Neuronal stem cell (in vitro differentiated cells): Measurements from ENCODE around the gene THRSP.
A peak's percentile ranks its signal among the peaks of the same experiment; 100 is the strongest.

Experiments
- DNase-seq: peaks from one replicate; pipeline ENCODE4 v3.0.0-alpha.2; 2013; ENCODE audit warnings: low spot score
- H2AFZ ChIP-seq: one replicate; pipeline ENCODE4 v1.6.1; 2013; ENCODE audit warnings: mild to moderate bottlenecking, low read length, inconsistent platforms
- H2AK5ac ChIP-seq: 2 replicates; pipeline ENCODE4 v1.6.1; 2013; ENCODE audit warnings: low read depth, mild to moderate bottlenecking, inconsistent platforms, low read length, moderate library complexity, mixed read lengths
- H2BK120ac ChIP-seq: 2 replicates; pipeline ENCODE4 v1.6.1; 2013; ENCODE audit warnings: low read depth, mild to moderate bottlenecking, inconsistent platforms, low read length, moderate library complexity, mixed read lengths
- H2BK12ac ChIP-seq: one replicate; pipeline ENCODE4 v1.6.1; 2013; ENCODE audit warnings: low read length, inconsistent platforms
- H2BK15ac ChIP-seq: 2 replicates; pipeline ENCODE4 v1.6.1; 2013; ENCODE audit warnings: mild to moderate bottlenecking, low read length, inconsistent platforms, mixed read lengths
- H2BK5ac ChIP-seq: one replicate; pipeline ENCODE4 v1.6.1; 2013; ENCODE audit warnings: inconsistent platforms, mild to moderate bottlenecking, low read length, moderate library complexity
- H3K14ac ChIP-seq: one replicate; pipeline ENCODE4 v1.6.1; 2013; ENCODE audit warnings: low read length, inconsistent platforms
- H3K18ac ChIP-seq: 2 replicates; pipeline ENCODE4 v1.6.1; 2013; ENCODE audit warnings: low read length, inconsistent platforms
- H3K23ac ChIP-seq: 2 replicates; pipeline ENCODE4 v1.6.1; 2013; ENCODE audit warnings: low read depth, mild to moderate bottlenecking, mixed read lengths, low read length, inconsistent platforms; ENCODE audit not compliant: poor library complexity
- H3K27ac ChIP-seq: replicated peaks from 3 replicates; pipeline ENCODE4 v1.5.1; 2013; ENCODE audit warnings: low read length, inconsistent platforms
- H3K27me3 ChIP-seq, 3 experiments: 2 replicates each; pipeline ENCODE4 v1.6.1; 2013; ENCODE audit warnings: low read length in 3 of 3, mild to moderate bottlenecking in 2 of 3, inconsistent platforms in 1 of 3, low read depth in 1 of 3, mixed read lengths in 1 of 3, moderate library complexity in 1 of 3; ENCODE audit not compliant: control insufficient read depth in 3 of 3, insufficient read depth in 3 of 3
- H3K36me3 ChIP-seq, 2 donors: replicated peaks in 1 of 2; 2 replicates each; pipeline ENCODE4 v1.6.1; 2013; ENCODE audit warnings: low read length in 2 of 2; ENCODE audit not compliant: control insufficient read depth in 2 of 2, insufficient read depth in 2 of 2
- H3K4ac ChIP-seq: 2 replicates; pipeline ENCODE4 v1.6.1; 2013; ENCODE audit warnings: inconsistent platforms, mild to moderate bottlenecking, low read length, moderate library complexity
- H3K4me1 ChIP-seq, 2 donors: 1 replicate in 1 of 2; 2 replicates in 1 of 2; pipeline ENCODE4 v1.6.1; 2013; ENCODE audit warnings: low read length in 2 of 2, low read depth in 1 of 2; ENCODE audit not compliant: control insufficient read depth in 2 of 2, insufficient read depth in 1 of 2
- H3K4me2 ChIP-seq: one replicate; pipeline ENCODE4 v1.6.1; 2013; ENCODE audit warnings: mild to moderate bottlenecking, low read length, inconsistent platforms; ENCODE audit not compliant: insufficient read depth, poor library complexity, severe bottlenecking
- H3K4me3 ChIP-seq, 2 donors: 2 replicates each; pipeline ENCODE4 v1.5.1; 2013; ENCODE audit warnings: low read length in 2 of 2, mild to moderate bottlenecking in 2 of 2, inconsistent platforms in 1 of 2, moderate library complexity in 1 of 2
- H3K79me1 ChIP-seq: one replicate; pipeline ENCODE4 v1.6.1; 2013; ENCODE audit warnings: low read depth, mild to moderate bottlenecking, inconsistent platforms, low read length, moderate library complexity
- H3K9ac ChIP-seq: one replicate; pipeline ENCODE4 v1.6.1; 2013; ENCODE audit warnings: mild to moderate bottlenecking, low read depth, low read length, inconsistent platforms; ENCODE audit not compliant: poor library complexity
- H3K9me3 ChIP-seq, 2 donors: replicated peaks in 1 of 2; 2 replicates each; pipeline versions ENCODE3 to v1.6.1; 2013; ENCODE audit warnings: low read length in 2 of 2, mild to moderate bottlenecking in 2 of 2, inconsistent platforms in 1 of 2, low read depth in 1 of 2, mixed read lengths in 1 of 2, moderate library complexity in 1 of 2; ENCODE audit not compliant: control insufficient read depth in 2 of 2, insufficient read depth in 1 of 2
- H4K8ac ChIP-seq: one replicate; pipeline ENCODE4 v1.6.1; 2013; ENCODE audit warnings: low read depth, mild to moderate bottlenecking, inconsistent platforms, low read length, moderate library complexity
- H4K91ac ChIP-seq: one replicate; pipeline ENCODE4 v1.6.1; 2013; ENCODE audit warnings: low read length, low read depth, mild to moderate bottlenecking, inconsistent platforms; ENCODE audit not compliant: poor library complexity
- WGBS, 2 donors: extraction: QIAGEN DNeasy Blood & Tissue Kit; methylation state at CpG; one replicate each; pipeline ENCODE4 v1.1.7; 2013; ENCODE audit warnings: missing lambda C conversion rate in 2 of 2, mixed read lengths in 1 of 2; ENCODE audit not compliant: insufficient read length in 2 of 2, insufficient replicate concordance in 1 of 2; ENCODE audit errors: extremely low coverage in 2 of 2; 5-methylcytosine and 5-hydroxymethylcytosine counted together

THRSP gene

DNA sequence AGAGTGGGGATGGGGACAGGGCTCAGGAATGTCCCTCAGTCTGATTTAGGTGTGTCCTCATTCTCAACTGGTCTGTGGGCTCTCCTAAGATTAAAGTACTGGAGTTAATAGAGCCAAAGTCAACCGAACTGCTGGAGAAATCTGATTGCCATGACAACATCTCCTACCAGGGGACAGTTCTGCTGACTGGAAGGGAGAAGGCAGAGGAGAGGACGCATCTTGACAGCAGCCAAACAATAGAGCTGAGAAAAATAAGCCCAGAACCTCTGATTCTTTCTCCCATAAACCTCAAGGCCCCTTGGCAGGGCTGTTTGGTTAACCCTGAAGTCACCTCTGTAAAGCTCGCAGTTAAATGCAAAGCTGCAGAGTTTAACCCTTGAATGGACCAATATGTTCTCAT, 43.4 kb upstream of the THRSP start:
- Histone ChIP-seq H2AFZ (peak overlapping the region; percentile 67), H2BK15ac (no peak overlapping the region), H2BK5ac (no peak overlapping the region), H3K14ac (no peak overlapping the region), H3K4me1 (peaks cover 2 to 10% of the 10 kb centered on the region in 2 donors), H3K23ac (no peak overlapping the region), H3K9me3 (peaks cover 0 to 2% of the 10 kb centered on the region in 2 donors), H4K91ac (no peak overlapping the region), H3K4ac (no peak overlapping the region), H2BK120ac (no peak overlapping the region), H3K27me3 (peaks cover 0 to 11% (median 0%) of the 10 kb centered on the region in 3 experiments), H3K4me2 (no peak overlapping the region), H2AK5ac (no peak overlapping the region), H3K18ac (no peak overlapping the region), H3K9ac (no peak overlapping the region), H2BK12ac (no peak overlapping the region), H3K4me3 (no peak overlapping the region), H3K79me1 (no peaks in the 10 kb centered on the region), H4K8ac (no peak overlapping the region), H3K27ac (no peak overlapping the region), H3K36me3 (peaks cover 0 to 3% of the 10 kb centered on the region in 2 donors)
- no CpG with 5 or more reads among the region's 3 CpGs for WGBS, 2 donors
- DNase-seq: no peak

DNA sequence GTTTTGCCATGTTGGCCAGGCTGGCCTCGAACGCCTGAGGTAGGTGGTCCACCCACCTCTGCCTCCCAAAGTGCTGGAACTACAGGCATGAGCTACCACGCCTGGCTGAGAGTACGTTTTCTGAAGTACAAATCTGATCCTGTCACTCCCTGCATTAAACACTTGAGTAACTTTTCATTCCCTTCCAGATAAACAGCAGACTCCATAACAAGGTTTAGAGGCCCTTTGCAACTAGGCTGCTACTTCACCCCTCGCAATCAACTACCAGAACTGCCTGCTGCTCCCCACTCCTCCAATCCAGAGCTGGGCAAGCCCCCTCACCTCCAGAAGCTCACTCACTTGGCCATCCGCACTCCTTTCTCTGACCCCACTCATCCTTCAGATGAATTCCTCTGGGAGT, 42.0 kb upstream of the THRSP start:
- H3K27me3 ChIP-seq: peaks cover 0 to 11% (median 0%) of the 10 kb centered on the region in 3 experiments

DNA sequence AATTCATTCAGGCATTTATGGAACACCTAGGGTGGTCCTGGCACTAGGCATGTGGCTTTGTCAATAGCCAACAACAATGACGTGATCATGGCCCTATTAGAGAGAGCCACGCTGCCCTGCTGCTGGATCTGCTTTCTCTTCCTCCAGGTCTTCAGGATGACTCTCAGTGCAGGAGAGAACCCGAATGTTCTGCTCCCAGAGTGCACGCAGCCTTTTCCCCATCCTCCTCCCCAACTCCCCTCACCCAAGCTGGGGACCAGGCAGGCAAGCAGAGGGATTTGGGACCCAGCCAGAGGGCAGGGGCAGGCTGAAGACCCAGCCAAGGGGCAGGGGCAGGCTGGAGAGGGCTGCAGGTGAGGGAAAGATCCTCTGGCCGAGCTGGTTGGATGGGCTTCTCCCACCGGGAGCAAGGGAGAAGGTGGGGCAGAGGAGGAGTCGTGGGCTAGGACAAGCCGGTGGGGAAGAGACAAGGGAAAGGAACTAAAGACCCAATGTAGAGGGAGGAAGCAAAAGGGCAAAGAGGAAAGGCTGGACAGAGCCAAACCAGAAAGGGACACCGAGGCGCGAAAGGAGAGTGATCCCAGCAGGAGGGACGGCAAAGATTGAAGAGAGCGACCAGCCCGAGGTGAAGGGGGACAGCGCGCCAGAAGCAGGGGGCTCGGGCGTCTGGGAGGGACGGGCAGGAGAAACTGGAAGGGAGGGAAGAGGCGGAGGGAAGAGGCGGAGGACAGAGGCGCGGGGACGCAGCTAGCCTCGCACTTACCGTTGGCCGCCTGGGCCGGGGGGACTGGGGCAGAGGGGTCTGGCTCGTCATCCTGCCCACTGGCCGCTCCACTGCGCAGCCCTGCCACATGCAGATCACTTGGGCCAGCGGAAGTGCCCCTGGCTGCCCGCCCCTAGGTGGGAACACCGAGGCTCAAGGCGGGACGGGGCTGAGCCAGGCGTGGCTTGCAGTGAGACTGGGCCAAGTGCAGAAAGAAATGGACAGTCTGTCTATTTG, 41.0 kb upstream of the THRSP start, which contains the start of gene KCTD14:
Gene KCTD14 (minus strand): TSS at position 880 of the 1,000 bp plus-strand sequence. CDS start 27 bp downstream, at position 853.
- Histone ChIP-seq H3K79me1 (no peaks in the 10 kb centered on the region), H3K4me2 (peak within 1 kb of the TSS; percentile 69), H3K23ac (peak within 1 kb of the TSS; percentile 94), H3K9ac (peak within 1 kb of the TSS; percentile 75), H3K4me1 (peaks cover 2 to 10% of the 10 kb centered on the region in 2 donors), H3K14ac (peak within 1 kb of the TSS; percentile 5), H2BK15ac (peak within 1 kb of the TSS; percentile 55), H2BK12ac (no peak within 1 kb of the TSS), H2AFZ (peak within 1 kb of the TSS; percentile 82), H4K91ac (no peak within 1 kb of the TSS), H3K27me3 (peaks cover 0 to 11% (median 0%) of the 10 kb centered on the region in 3 experiments), H4K8ac (no peak within 1 kb of the TSS), H2BK120ac (no peak within 1 kb of the TSS), H3K4me3 (peak within 1 kb of the TSS in 1 of 2 donors; percentile 70), H2BK5ac (no peak within 1 kb of the TSS), H3K27ac (no peak within 1 kb of the TSS), H3K36me3 (no peaks in the 10 kb centered on the region), H3K9me3 (no peaks in the 10 kb centered on the region), H2AK5ac (no peak within 1 kb of the TSS), H3K18ac (peak within 1 kb of the TSS; percentile 88), H3K4ac (no peak within 1 kb of the TSS)
- no CpG with 5 or more reads among the region's 37 CpGs for WGBS, 2 donors
- DNase-seq: no peak

More for the DNA sequence above, 42.0 kb upstream of the THRSP start:
- no peak for DNase-seq
- H3K36me3 ChIP-seq: peaks cover 0 to 3% of the 10 kb centered on the region in 2 donors
- no peak overlapping the region for H3K4me3 ChIP-seq
- no peaks in the 10 kb centered on the region for H3K79me1 ChIP-seq
- no CpG with 5 or more reads among the region's 6 CpGs for WGBS, 2 donors
- no peak overlapping the region for H4K8ac ChIP-seq
- no peak overlapping the region for H3K18ac ChIP-seq
- H3K9me3 ChIP-seq: peaks cover 0 to 2% of the 10 kb centered on the region in 2 donors
- no peak overlapping the region for H2BK120ac ChIP-seq
- no peak overlapping the region for H3K23ac ChIP-seq
- no peak overlapping the region for H4K91ac ChIP-seq
- H3K4me1 ChIP-seq: peaks cover 2 to 10% of the 10 kb centered on the region in 2 donors
- no peak overlapping the region for H2BK12ac ChIP-seq
- H3K9ac ChIP-seq: no peak overlapping the region
- H3K4ac ChIP-seq: no peak overlapping the region
- H2BK5ac ChIP-seq: no peak overlapping the region
- H2AK5ac ChIP-seq: no peak overlapping the region
- no peak overlapping the region for H2BK15ac ChIP-seq
- H3K4me2 ChIP-seq: no peak overlapping the region
- H3K27ac ChIP-seq: no peak overlapping the region
- H3K14ac ChIP-seq: no peak overlapping the region
- no peak overlapping the region for H2AFZ ChIP-seq

DNA sequence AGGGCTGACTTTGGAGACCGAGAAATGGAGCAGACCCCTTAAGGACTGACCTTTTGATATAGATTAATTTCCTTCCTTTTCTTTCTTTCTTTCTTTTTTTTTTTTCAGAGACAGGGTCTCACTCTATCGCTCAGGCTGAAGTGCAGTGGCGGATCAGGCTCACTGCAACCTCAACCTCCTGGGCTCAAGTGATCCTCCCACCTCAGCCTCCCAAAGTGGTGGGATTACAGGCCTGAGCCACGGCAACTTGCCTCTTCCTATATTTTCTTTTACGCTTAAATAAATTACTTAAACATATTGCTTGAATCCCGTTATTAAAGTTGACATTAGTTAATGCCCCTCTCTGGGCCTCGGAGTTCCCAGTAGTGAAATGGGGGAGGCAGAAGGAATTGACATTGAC, 40.2 kb upstream of the THRSP start:
- Histone ChIP-seq H3K4me2 (peak overlapping the region; percentile 69), H4K91ac (no peak overlapping the region), H3K14ac (no peak overlapping the region), H2AFZ (peak overlapping the region; percentile 82), H3K9ac (no peak overlapping the region), H3K4me1 (peaks cover 2 to 10% of the 10 kb centered on the region in 2 donors), H3K9me3 (no peaks in the 10 kb centered on the region), H3K36me3 (no peaks in the 10 kb centered on the region), H3K79me1 (no peaks in the 10 kb centered on the region), H2AK5ac (no peak overlapping the region), H2BK12ac (no peak overlapping the region), H3K4ac (no peak overlapping the region), H2BK120ac (no peak overlapping the region), H3K4me3 (no peak overlapping the region), H3K23ac (no peak overlapping the region), H2BK15ac (no peak overlapping the region), H3K27me3 (peaks cover 0 to 11% (median 0%) of the 10 kb centered on the region in 3 experiments), H3K27ac (no peak overlapping the region), H3K18ac (no peak overlapping the region), H4K8ac (no peak overlapping the region), H2BK5ac (no peak overlapping the region)
- DNase-seq: no peak
- WGBS, 2 donors: no CpG with 5 or more reads among the region's 7 CpGs
